ENCODE measurements around the gene TMPO. TPM values are rescaled to one million over a fixed set of nuclear protein-coding genes. Genes with fewer than 3 reads are reported as not detected.
"Not testable (repeated sequence)": the region's sequence is repeated elsewhere in the genome, so short reads cannot be mapped to it uniquely, and the experiment has no call there.

The TMPO gene
- total RNA-seq, 1 experiment from 2014 or later: 176 TPM

- Mint-ChIP-seq H3K4me1 (peaks cover 39% of the 10 kb centered on the region), H3K27ac (peak overlapping the region; percentile 76), H3K27me3 (ENCODE audit: low read depth) (peaks cover 2% of the 10 kb centered on the region), H3K36me3 (peaks cover 6% of the 10 kb centered on the region; the same call in 1 of the 2 replicates), H3K4me3 (no peak overlapping the region), H3K9me3 (no peaks in the 10 kb centered on the region)
- TF ChIP-seq ZNF423 (CRISPR knock-in tag; IDR thresholded peaks at IDR 0.05): no peak
- TF ChIP-seq ZNF317 (CRISPR knock-in tag; IDR thresholded peaks at IDR 0.05; ENCODE audit: borderline replicate concordance, low read depth): no peak
- no peak for TF ChIP-seq MLX (CRISPR knock-in tag; IDR thresholded peaks at IDR 0.05)
- no peak for TF ChIP-seq FOXP1 (CRISPR knock-in tag; IDR thresholded peaks at IDR 0.05; ENCODE audit: borderline replicate concordance)
- DNase-seq (ENCODE audit: low spot score) (no peak), ATAC-seq (peak; percentile 62)
- ChIA-PET POLR2A (no interaction called here), CTCF (interaction anchor here (0.7 kb wide), 1 partner anchor 11 kb away, joined by 4 read pairs; no protein-coding TSS in a partner anchor)
These were observed 6.3 kb upstream of the TMPO start for GRCh38 chr12:98509063-98509462.

- H3K4me3 Mint-ChIP-seq; ATAC-seq; H3K27ac Mint-ChIP-seq; H3K36me3 Mint-ChIP-seq; H3K27me3 Mint-ChIP-seq (ENCODE audit: low read depth); DNase-seq (ENCODE audit: low spot score); H3K9me3 Mint-ChIP-seq: not testable (repeated sequence)
- ChIA-PET CTCF (interaction anchor here (1.3 kb wide), 1 partner anchor 28 kb away, joined by 3 read pairs; no protein-coding TSS in a partner anchor), POLR2A (interaction anchor here (0.7 kb wide), 1 partner anchor 55 kb away, joined by 4 read pairs; no protein-coding TSS in a partner anchor)
- peaks cover 36% of the 10 kb centered on the region for H3K4me1 Mint-ChIP-seq
These were observed 3.6 kb upstream of the TMPO start for GRCh38 chr12:98511806-98512205.

- POLR2A ChIA-PET: interaction anchor here (1.0 to 2.7 kb wide), 2 partner anchors 39 to 57 kb away, joined by 3 to 6 read pairs; no protein-coding TSS in a partner anchor
- peak overlapping the region; percentile 94 for H3K4me3 Mint-ChIP-seq
- no peak for DNase-seq (ENCODE audit: low spot score)
- CTCF ChIA-PET: interaction anchor here (0.9 to 3.2 kb wide), 7 partner anchors 19 to 96 kb away, joined by 3 to 16 read pairs (median 3); no protein-coding TSS in a partner anchor
- H3K27me3 Mint-ChIP-seq (ENCODE audit: low read depth): no peaks in the 10 kb centered on the region
- peaks cover 43% of the 10 kb centered on the region for H3K4me1 Mint-ChIP-seq
- peaks cover 16% of the 10 kb centered on the region for H3K36me3 Mint-ChIP-seq
- H3K27ac Mint-ChIP-seq: peak overlapping the region; percentile 50
- TF ChIP-seq ZBTB43 (CRISPR knock-in tag; IDR thresholded peaks at IDR 0.05) (no peak), SOX15 (CRISPR knock-in tag; IDR thresholded peaks at IDR 0.05) (no peak)
- H3K9me3 Mint-ChIP-seq: no peaks in the 10 kb centered on the region
- no peak for ATAC-seq
These were observed 1.7 kb upstream of the TMPO start for GRCh38 chr12:98513379-98514322.

GRCh38 chr12:98514982-98515286, 456 bp upstream of the TMPO start:
- peaks cover 18% of the 10 kb centered on the region for H3K36me3 Mint-ChIP-seq
- no peaks in the 10 kb centered on the region for H3K9me3 Mint-ChIP-seq
- ATAC-seq (no peak), DNase-seq (ENCODE audit: low spot score) (no peak)
- H3K27me3 Mint-ChIP-seq (ENCODE audit: low read depth): no peaks in the 10 kb centered on the region
- peaks cover 43% of the 10 kb centered on the region for H3K4me1 Mint-ChIP-seq
- peak overlapping the region; percentile 94 for H3K4me3 Mint-ChIP-seq
- H3K27ac Mint-ChIP-seq: peak overlapping the region; percentile 99
- ChIA-PET CTCF (interaction anchor here (1.0 to 3.2 kb wide), 4 partner anchors 18 to 90 kb away, joined by 3 to 16 read pairs (median 4); no protein-coding TSS in a partner anchor), POLR2A (interaction anchor here (0.6 to 2.7 kb wide), 7 partner anchors 10 to 79 kb away, joined by 3 to 23 read pairs (median 4); partner anchors contain the start of gene SLC25A3)
- no peak for TF ChIP-seq AR (CRISPR knock-in tag; IDR thresholded peaks at IDR 0.05)
- no peak for TF ChIP-seq GRHL2 (CRISPR knock-in tag; IDR thresholded peaks at IDR 0.05; ENCODE audit: insufficient replicate concordance, severe bottlenecking)
- TF ChIP-seq STAT6 (CRISPR knock-in tag; conservative IDR thresholded peaks at IDR 0.05; ENCODE audit: low read depth): no peak
- no peak for TF ChIP-seq ATF3 (CRISPR knock-in tag; conservative IDR thresholded peaks at IDR 0.05)
- no peak for TF ChIP-seq RELA (CRISPR knock-in tag; IDR thresholded peaks at IDR 0.05; ENCODE audit: borderline replicate concordance)
- TF ChIP-seq ZNF138 (CRISPR knock-in tag; conservative IDR thresholded peaks at IDR 0.05): no peak
- no peak for TF ChIP-seq ZNF219 (CRISPR knock-in tag; IDR thresholded peaks at IDR 0.05; ENCODE audit: borderline replicate concordance)
- no peak for TF ChIP-seq MAX (CRISPR knock-in tag; IDR thresholded peaks at IDR 0.05)
- no peak for TF ChIP-seq OVOL2 (CRISPR knock-in tag; IDR thresholded peaks at IDR 0.05; ENCODE audit: borderline replicate concordance)
- no peak for TF ChIP-seq USF1 (CRISPR knock-in tag; IDR thresholded peaks at IDR 0.05)

Measured in WTC11 (cell line).